Activated naive CD4-positive, alpha-beta T cell treated with anti-CD3 and anti-CD28 coated beads, Interleukin-2, amount 50 U/mL, for 24 hours (primary cell): ENCODE measurements around the gene AKR7A3.
"Not testable (repeated sequence)": the region's sequence is repeated elsewhere in the genome, so short reads cannot be mapped to it uniquely, and the experiment has no call there.

Source experiments
- H3K27ac Mint-ChIP-seq: one replicate; pipeline ENCODE4 v1.8.0; 2021; ENCODE audit warnings: mild to moderate bottlenecking, mixed read lengths
- H3K27me3 Mint-ChIP-seq: one replicate; pipeline ENCODE4 v1.8.0; 2021; ENCODE audit warnings: mixed read lengths
- H3K36me3 Mint-ChIP-seq: one replicate; pipeline ENCODE4 v1.8.0; 2021; ENCODE audit warnings: mixed read lengths
- H3K4me1 Mint-ChIP-seq: one replicate; pipeline ENCODE4 v1.8.0; 2021; ENCODE audit warnings: mixed read lengths
- H3K4me3 Mint-ChIP-seq: one replicate; pipeline ENCODE4 v1.8.0; 2021; ENCODE audit warnings: mild to moderate bottlenecking, mixed read lengths
- H3K9me3 Mint-ChIP-seq: one replicate; pipeline ENCODE4 v1.8.0; 2021; ENCODE audit warnings: mixed read lengths

AKR7A3 gene

DNA sequence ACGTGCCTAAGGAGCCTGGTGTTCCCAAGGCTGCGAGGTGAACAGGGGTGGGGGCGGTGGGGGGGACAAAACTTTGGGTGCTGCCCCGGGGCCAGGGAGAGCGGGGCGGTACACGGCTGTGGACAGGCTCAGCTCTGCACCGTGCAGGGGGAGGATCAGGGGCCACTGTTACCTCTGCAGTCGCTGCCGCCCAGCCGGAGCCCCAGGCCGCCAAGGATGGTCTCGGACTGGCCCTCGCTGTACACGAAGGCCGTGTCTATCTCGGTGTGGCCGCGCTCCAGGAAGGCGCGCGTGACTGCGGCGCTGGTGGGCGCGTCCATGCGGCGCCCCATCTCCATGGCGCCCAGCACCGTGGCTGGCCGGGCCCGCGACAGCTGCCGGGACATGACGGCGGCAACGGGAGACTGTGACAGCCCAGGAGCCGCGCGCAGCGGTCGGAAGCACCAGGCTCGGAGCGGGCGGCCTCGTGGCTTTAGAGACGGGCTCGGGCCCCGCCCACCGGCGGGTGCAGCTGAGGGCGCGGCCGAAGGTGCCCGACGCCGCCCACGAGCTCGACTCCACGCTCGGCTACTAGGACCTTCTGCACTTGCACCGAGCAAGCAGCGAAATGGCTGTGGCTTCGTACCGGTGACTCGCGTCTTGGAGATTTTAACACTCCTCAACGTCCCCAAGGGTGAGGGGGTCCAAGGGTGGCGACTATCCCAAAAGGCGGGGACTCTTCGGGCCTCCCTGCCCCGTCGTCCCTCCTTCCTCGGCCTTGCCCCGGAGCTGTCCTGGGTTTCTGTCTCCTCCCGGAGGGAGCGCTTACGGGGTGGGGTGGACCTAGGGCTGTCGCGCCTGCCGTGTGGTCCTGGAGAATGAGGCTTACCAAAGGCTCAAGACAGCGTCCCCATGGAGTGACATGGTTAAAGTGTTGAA, at the start of gene AKR7A3:
AKR7A3 (minus strand) TSS at position 447 of the 918 bp plus-strand sequence; CDS start at position 386, 61 bp downstream.
- H3K36me3 Mint-ChIP-seq, H3K27me3 Mint-ChIP-seq, H3K4me1 Mint-ChIP-seq, H3K27ac Mint-ChIP-seq, H3K9me3 Mint-ChIP-seq: not testable (repeated sequence)
- H3K4me3 Mint-ChIP-seq: peak within 1 kb of the TSS; percentile 74

DNA sequence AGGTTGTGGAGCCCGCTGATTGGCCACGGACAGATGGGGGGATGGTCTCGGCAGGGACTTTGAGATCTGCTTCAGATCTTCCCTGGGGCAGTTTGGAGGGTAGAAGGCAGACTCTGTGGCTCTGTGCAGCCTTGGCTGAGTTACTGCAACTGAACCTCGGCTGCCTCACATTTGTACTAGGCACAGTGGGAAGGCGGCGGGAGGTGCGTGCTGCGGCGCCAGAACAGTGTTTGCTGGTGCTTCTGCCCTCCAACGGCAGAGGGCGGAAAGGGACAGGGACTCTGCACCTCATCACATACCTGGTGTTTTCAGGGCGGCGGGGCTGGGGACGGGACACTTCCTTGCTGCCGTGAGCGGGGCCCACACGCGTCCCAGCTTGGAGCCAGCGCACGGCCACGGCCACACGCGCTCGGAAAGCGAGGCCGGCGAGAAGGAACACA, 49.8 kb upstream of the AKR7A3 start:
- Mint-ChIP-seq H3K36me3 (peaks cover 5% of the 10 kb centered on the region), H3K4me1 (peaks cover 4% of the 10 kb centered on the region), H3K27ac (no peak overlapping the region), H3K4me3 (no peak overlapping the region), H3K27me3 (no peaks in the 10 kb centered on the region), H3K9me3 (no peaks in the 10 kb centered on the region)

DNA sequence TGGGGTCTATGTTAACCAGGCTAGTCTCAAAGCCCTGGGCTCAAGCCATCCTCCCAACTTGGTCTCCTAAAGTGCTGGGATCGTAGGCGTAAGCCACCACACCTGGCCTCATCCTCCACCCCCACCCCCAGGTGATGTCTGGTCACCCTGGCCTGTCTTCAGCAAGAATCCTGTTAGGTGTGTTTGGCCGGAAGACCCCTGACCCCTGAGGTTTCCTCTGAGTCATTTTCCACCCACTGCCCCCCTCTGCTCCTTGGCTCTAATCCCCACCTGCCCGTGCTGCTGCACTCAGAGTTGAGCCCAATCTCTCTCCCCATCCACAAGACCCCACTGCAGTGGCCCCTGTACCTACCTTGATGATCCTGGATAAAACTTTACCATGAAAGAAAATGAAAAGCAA, 48.7 kb upstream of the AKR7A3 start:
- Mint-ChIP-seq H3K27ac (peak overlapping the region; percentile 84), H3K4me3 (no peak overlapping the region), H3K4me1 (peaks cover 4% of the 10 kb centered on the region), H3K36me3 (peaks cover 3% of the 10 kb centered on the region), H3K27me3 (no peaks in the 10 kb centered on the region), H3K9me3 (no peaks in the 10 kb centered on the region)

DNA sequence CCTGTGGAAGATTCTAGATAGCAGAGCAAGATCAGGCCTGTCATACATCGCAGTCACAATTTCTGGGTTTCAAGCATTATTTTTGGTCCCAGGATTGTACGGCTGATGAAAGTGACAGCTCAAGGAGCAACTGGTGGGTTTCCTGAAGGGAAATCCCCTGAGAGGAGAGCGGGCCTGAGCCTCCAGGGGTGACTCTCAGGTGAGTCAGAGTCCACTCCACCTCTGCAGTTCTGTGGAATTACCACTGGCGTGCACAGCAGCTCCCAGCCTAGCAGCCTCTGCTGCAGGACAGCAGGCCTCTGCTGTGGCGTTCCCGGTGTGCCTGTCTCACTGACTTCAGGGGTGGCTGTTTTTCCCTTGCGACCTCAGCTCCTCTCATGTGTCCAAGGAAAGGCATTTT, 48.0 kb upstream of the AKR7A3 start:
- H3K4me1 Mint-ChIP-seq: peaks cover 4% of the 10 kb centered on the region
- no peaks in the 10 kb centered on the region for H3K9me3 Mint-ChIP-seq
- peaks cover 3% of the 10 kb centered on the region for H3K36me3 Mint-ChIP-seq
- H3K4me3 Mint-ChIP-seq: no peak overlapping the region
- H3K27me3 Mint-ChIP-seq: no peaks in the 10 kb centered on the region
- H3K27ac Mint-ChIP-seq: peak overlapping the region; percentile 65

DNA sequence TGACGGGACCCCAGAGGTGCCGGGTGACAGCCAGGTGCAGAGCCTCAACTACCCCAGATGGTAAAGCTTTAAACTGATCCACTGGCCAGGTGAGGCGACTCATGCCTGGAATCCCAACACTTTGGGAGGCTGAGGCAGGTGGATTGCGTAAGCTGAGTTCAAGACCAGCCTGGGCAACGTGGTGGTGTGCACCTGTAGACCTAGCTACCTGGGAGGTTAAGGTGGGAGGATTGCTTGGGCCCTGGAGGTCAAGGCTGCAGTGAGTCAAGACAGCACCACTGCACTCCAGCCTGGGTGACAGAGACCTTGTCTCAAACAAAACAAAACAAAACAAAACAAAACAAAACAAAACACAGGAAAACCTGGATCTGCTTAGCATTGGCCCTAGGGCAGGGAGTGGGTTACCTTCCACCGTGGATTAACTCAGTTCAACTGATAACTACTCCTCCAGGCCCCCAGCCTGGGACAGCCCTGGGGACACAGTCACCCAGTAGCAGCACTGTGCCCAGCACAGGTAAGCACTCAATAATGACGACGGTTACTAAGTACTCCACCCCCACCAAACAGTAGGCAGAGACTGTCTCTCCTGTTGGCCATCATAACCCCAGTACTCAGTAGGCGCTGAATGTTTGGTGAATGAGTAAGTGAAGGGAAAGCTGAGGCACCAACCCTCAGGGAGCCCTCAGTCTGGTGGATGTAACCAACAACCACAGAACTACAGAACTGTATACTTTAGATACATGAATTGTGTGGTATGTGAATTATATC, 45.2 kb upstream of the AKR7A3 start:
- no peaks in the 10 kb centered on the region for H3K9me3 Mint-ChIP-seq
- no peak overlapping the region for H3K27ac Mint-ChIP-seq
- H3K4me1 Mint-ChIP-seq: no peaks in the 10 kb centered on the region
- no peaks in the 10 kb centered on the region for H3K27me3 Mint-ChIP-seq
- no peak overlapping the region for H3K4me3 Mint-ChIP-seq
- no peaks in the 10 kb centered on the region for H3K36me3 Mint-ChIP-seq

DNA sequence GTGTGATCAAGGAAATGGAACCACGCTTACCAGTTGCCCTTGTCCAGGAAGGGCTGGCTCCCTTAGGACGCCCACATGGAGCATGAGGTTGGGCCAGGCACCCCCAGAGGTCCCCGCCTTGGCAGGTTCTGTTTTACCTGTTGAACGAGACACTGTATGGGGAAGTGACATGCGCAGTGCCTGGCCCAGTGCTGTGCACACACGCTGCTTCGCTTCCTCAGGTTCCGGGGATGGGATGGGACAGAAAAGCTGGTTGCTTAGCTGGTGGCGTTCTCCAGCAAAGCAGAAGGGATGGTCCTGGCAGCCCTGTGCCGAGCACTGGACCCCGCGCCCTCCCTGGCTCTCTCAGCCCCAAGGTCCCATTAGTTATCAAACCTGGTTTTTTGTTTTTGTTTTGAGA, 44.3 kb upstream of the AKR7A3 start:
- H3K9me3 Mint-ChIP-seq: no peaks in the 10 kb centered on the region
- H3K4me1 Mint-ChIP-seq: no peaks in the 10 kb centered on the region
- no peak overlapping the region for H3K27ac Mint-ChIP-seq
- no peaks in the 10 kb centered on the region for H3K27me3 Mint-ChIP-seq
- H3K4me3 Mint-ChIP-seq: no peak overlapping the region
- H3K36me3 Mint-ChIP-seq: no peaks in the 10 kb centered on the region

DNA sequence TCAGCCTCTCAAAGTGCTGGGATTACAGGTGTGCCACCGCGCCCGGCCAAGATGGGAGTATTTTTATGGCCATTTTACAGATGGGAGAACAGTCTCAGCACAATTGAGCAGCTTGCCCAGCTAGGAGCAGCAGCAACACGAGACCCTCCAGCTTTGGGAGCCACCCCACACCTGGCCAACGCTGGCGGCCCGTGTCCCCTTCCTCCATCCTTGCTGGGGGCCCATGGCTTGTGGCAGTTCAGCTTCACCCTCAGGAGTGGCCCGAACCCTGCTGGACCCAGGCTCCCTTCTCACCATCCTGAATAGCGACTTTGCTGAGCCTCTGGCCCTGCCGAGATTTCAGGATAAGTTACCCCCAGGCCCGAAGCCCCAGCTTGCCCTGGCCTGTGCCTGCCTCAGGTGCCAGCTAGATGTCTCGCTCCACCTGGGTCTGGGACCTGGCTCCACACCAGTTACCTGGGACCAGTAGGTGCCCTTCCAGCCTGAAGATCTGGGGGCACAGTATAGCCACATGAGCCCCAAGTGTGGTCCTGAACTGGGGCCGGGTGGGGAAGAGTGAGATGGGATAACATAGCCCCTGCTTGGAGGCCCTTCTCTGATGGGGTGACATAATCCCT, 42.8 kb upstream of the AKR7A3 start:
- H3K27ac Mint-ChIP-seq: no peak overlapping the region
- H3K4me3 Mint-ChIP-seq: no peak overlapping the region
- no peaks in the 10 kb centered on the region for H3K36me3 Mint-ChIP-seq
- no peaks in the 10 kb centered on the region for H3K27me3 Mint-ChIP-seq
- H3K9me3 Mint-ChIP-seq: no peaks in the 10 kb centered on the region
- no peaks in the 10 kb centered on the region for H3K4me1 Mint-ChIP-seq

DNA sequence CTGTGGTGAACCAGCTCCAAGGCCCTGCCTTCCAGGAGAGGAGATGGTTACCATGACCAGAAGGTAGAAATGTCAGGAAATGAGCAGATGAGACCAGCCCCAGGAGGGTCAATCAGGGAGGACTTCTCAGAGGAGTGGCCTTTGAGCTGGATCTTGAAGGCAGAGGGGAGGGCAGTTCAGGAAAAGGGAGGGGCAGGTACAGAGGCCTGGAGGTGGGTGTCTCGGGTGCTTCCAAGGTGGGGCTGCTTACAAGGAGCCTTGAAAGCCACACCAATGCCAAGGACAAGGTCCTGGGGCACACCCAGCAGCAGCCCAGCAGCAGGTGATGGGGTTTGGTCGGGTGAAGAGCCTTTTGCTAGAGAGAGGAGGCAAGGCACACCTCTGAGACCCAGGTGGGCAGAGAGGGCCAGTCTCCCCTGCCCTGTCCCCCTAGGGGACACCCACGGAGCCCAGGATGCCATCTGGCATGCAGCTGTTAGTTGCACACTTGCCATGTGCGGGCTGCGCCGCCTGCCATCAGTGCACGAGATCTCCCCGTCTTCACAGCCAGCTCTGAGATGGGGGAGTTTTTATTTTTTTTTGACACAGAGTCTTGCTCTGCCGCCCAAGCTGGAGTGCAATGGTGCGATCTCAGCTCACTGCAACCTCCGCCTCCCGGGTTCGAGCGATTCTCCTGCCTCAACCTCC, 42.0 kb upstream of the AKR7A3 start:
- H3K9me3 Mint-ChIP-seq: no peaks in the 10 kb centered on the region
- no peak overlapping the region for H3K27ac Mint-ChIP-seq
- no peaks in the 10 kb centered on the region for H3K36me3 Mint-ChIP-seq
- no peak overlapping the region for H3K4me3 Mint-ChIP-seq
- H3K4me1 Mint-ChIP-seq: no peaks in the 10 kb centered on the region
- H3K27me3 Mint-ChIP-seq: no peaks in the 10 kb centered on the region

DNA sequence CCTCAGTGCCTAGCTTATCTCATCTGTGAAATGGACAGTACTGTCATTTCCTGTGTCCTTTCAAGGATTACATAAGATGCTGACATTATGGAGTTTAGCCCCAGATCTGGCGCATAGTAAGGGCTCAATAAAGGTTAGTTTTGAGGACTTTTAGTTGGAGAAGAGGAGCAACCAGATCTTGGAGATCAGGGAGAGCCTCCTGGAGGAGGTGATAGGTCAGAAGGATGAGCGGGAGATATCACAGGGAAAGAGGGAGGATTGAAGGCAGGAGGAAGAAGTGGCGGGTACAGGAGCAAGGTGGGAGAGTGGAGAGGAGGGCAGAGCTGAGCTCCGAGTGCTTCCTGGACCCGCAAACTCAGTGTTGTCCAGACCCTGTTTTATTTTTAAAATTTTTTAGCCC, 41.0 kb upstream of the AKR7A3 start:
- Mint-ChIP-seq H3K9me3 (no peaks in the 10 kb centered on the region), H3K4me3 (no peak overlapping the region), H3K27ac (no peak overlapping the region), H3K27me3 (no peaks in the 10 kb centered on the region), H3K4me1 (no peaks in the 10 kb centered on the region), H3K36me3 (no peaks in the 10 kb centered on the region)

DNA sequence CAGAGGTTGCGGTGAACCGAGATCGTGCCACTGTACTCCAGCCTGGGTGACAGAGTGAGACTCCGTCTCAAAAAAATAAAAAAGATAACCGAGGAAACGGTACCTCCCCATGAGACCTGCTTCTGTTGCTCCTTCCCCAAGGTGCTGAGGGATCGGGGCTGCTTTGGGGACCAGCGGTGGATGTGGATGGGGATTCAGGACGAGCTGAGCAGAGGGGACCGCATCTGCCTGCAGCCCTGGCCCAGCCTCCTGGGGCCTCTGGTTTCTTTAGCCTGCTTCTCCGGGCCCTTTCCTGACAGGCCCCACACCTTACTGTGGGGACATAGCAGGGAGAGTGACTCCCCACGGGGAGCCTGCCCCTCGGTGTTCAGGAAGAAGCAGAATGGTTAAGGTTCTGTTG, 40.6 kb upstream of the AKR7A3 start:
- Mint-ChIP-seq H3K36me3 (no peaks in the 10 kb centered on the region), H3K27me3 (no peaks in the 10 kb centered on the region), H3K4me3 (no peak overlapping the region), H3K27ac (no peak overlapping the region), H3K9me3 (no peaks in the 10 kb centered on the region), H3K4me1 (no peaks in the 10 kb centered on the region)

DNA sequence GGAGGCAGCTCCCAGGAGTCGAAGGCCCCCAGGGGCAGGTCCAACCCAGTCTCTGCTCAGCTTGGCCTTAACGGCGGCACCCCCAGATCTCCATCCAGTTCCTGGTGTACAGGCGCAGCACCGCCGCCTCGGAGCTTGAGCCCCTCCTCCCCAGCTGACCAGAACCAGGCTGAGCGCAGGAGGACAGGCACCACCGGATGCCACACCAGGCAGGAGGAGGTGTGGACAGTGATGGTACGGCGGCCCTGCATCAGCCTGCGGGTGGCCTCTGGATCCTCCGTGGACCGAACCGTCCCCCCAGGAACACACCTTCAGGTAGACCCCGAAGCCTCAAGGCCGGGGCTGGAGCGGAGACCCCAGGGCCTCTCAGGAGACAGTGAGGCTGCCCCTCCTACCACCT, 39.9 kb upstream of the AKR7A3 start:
- Mint-ChIP-seq H3K36me3 (no peaks in the 10 kb centered on the region), H3K4me3 (no peak overlapping the region)

DNA sequence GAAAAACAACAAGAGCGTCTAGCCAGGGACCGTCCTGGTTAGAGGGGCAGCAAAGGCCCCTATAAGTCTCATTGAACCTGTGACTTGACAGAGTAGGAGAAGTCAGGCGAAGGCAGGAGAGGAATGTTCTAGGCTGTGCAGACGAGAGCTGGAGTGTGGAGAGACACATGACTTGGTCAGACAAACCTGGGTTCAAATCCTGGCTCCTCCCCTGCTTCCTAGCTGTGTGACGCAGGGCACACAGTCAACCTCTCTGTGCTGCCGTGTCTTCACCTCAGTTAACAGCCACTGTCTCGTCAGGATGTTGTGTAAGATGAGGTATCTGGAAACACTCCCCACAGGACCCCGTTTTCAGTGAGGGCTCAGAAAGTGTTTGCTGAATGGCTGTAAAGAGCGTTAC, 39.2 kb upstream of the AKR7A3 start:
- Mint-ChIP-seq H3K9me3 (no peaks in the 10 kb centered on the region), H3K4me1 (no peaks in the 10 kb centered on the region), H3K36me3 (no peaks in the 10 kb centered on the region), H3K4me3 (no peak overlapping the region), H3K27ac (no peak overlapping the region), H3K27me3 (no peaks in the 10 kb centered on the region)

More for the DNA sequence above, 39.9 kb upstream of the AKR7A3 start:
- Mint-ChIP-seq H3K27ac (no peak overlapping the region), H3K9me3 (no peaks in the 10 kb centered on the region), H3K4me1 (no peaks in the 10 kb centered on the region), H3K27me3 (no peaks in the 10 kb centered on the region)

DNA sequence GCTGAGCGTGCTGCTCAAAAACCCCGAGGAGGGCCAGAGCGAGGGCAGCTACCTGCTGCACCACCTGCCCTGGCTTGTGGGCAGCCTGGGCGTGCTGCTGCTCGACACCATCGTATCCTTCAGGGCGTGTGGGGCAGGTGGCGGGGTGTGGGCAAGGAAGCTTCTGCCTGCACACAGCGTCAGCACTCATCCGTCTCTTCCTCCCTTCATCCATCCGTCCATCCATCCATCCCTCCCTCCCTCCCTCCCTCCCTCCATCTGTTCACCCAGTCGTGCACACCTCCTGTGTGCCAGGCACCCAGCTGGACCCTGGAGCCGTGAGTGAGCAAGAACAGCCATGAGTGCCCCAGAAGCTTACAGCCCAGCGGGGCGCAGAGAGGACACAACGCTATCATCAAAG, 38.7 kb upstream of the AKR7A3 start:
- H3K27me3 Mint-ChIP-seq: no peaks in the 10 kb centered on the region
- no peaks in the 10 kb centered on the region for H3K4me1 Mint-ChIP-seq
- peaks cover 2% of the 10 kb centered on the region for H3K36me3 Mint-ChIP-seq
- no peak overlapping the region for H3K27ac Mint-ChIP-seq
- H3K9me3 Mint-ChIP-seq: no peaks in the 10 kb centered on the region
- no peak overlapping the region for H3K4me3 Mint-ChIP-seq

DNA sequence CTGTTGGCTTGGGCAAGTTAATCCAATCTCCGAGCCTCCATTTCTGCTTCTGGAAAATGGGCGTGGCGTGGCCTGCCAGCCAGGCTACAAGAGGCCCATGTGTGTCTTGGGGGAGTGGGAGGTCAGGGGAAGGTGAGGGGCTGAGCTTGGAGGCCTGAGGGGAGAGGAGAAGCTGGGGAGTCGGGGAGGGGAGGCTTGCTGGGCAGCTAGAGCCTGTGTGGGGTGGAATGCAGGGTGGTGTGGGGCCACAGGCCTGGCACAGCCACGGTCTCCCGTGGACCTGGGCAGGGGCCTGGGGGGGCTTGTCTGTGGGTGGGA, 38.1 kb upstream of the AKR7A3 start:
- no peak overlapping the region for H3K4me3 Mint-ChIP-seq
- no peaks in the 10 kb centered on the region for H3K4me1 Mint-ChIP-seq
- H3K9me3 Mint-ChIP-seq: no peaks in the 10 kb centered on the region
- H3K27me3 Mint-ChIP-seq: no peaks in the 10 kb centered on the region
- peaks cover 2% of the 10 kb centered on the region for H3K36me3 Mint-ChIP-seq
- no peak overlapping the region for H3K27ac Mint-ChIP-seq

DNA sequence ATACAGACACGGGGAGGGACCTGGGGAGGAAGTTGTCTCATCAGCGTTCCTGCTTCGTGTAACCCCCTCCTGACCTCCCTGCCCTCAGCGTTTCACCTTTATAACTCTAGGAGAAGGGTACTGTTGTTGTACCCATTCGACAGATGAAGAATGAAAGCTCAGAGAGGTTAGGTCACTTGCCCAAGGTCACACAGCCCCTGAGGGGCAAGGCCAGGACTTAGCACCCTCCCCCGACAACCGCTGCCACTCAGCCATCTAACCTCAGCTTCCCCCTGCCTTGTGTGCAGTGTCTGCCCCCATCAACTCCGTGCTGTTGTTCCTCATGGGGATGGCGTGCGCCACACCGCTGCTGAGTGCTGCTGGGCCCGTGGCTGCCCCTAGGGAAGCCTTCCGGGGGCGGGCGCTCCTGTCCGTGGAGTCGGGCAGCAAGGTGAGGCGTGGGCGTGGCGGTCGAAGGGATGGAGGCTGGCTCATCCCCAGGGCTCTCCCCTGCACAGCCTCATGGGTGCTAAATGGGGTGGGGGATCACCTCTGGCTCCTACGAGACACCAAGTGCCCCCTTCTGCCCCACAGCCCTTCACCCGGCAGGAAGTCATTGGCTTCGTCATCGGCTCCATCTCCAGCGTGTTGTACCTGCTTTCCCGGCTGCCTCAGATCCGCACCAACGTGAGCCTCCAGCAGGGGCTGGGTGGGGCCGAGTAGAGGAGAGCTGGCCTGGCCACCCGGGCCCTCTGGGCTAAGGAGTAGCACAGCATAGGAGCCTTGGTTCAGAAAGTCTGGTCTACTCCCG, 37.6 kb upstream of the AKR7A3 start:
- H3K36me3 Mint-ChIP-seq: peaks cover 2% of the 10 kb centered on the region

More for the DNA sequence above, 37.6 kb upstream of the AKR7A3 start:
- Mint-ChIP-seq H3K27ac (no peak overlapping the region), H3K27me3 (no peaks in the 10 kb centered on the region), H3K4me1 (no peaks in the 10 kb centered on the region), H3K9me3 (no peaks in the 10 kb centered on the region), H3K4me3 (no peak overlapping the region)
